Left ventricle myocardium inferior (tissue), 1 donor: ENCODE measurements around the gene TRIP6. TPM values are rescaled to one million over a fixed set of nuclear protein-coding genes. Genes with fewer than 3 reads are reported as not detected.

Source experiments
- DNase-seq: peaks from one replicate; pipeline ENCODE4 v3.0.0-alpha.2; 2020
- H3K27ac ChIP-seq: fragments of 200-600 bp; replicated peaks from 2 replicates; pipeline ENCODE4 v1.8.0; 2021
- H3K27me3 ChIP-seq: fragments of 200-600 bp; 2 replicates; pipeline ENCODE4 v1.8.0; 2021; ENCODE audit warnings: low read depth
- H3K36me3 ChIP-seq: fragments of 200-600 bp; 2 replicates; pipeline ENCODE4 v1.8.0; 2021
- H3K4me1 ChIP-seq: fragments of 200-600 bp; 2 replicates; pipeline ENCODE4 v1.8.0; 2021
- H3K4me3 ChIP-seq: fragments of 200-600 bp; 2 replicates; pipeline ENCODE4 v1.8.0; 2021; ENCODE audit warnings: mild to moderate bottlenecking, moderate library complexity
- H3K9me3 ChIP-seq: fragments of 200-600 bp; replicated peaks from 2 replicates; pipeline ENCODE4 v1.8.0; 2021
- intact Hi-C: fragments of 100-400 bp; cut with micrococcal nuclease; formaldehyde crosslinking; loops from one replicate; pipeline ENCODE4 v1.11.0; 2022
- total RNA-seq: library from RNA; stranded (reverse); fragmentation: NEBNext Ultra II Directional; extraction: Animal tissue kit (Norgen Biotek cat#: 25700); gene quantifications from one replicate; pipeline ENCODE4 v1.2.1, GENCODE V29; 2021
- TF ChIP-seq, protein P1 (sequence below): fragments of 200-600 bp; IDR thresholded peaks from 2 replicates; pipeline ENCODE4 v1.8.0; 2021; ENCODE audit warnings: antibody characterized with exemption, mild to moderate bottlenecking, borderline replicate concordance
- donor health status: DM: no; HTN: yes; CAD: no; lungs with severe emphysema.

Gene TRIP6
- total RNA-seq, 1 donor from 2014 or later: 11.7 TPM

DNA sequence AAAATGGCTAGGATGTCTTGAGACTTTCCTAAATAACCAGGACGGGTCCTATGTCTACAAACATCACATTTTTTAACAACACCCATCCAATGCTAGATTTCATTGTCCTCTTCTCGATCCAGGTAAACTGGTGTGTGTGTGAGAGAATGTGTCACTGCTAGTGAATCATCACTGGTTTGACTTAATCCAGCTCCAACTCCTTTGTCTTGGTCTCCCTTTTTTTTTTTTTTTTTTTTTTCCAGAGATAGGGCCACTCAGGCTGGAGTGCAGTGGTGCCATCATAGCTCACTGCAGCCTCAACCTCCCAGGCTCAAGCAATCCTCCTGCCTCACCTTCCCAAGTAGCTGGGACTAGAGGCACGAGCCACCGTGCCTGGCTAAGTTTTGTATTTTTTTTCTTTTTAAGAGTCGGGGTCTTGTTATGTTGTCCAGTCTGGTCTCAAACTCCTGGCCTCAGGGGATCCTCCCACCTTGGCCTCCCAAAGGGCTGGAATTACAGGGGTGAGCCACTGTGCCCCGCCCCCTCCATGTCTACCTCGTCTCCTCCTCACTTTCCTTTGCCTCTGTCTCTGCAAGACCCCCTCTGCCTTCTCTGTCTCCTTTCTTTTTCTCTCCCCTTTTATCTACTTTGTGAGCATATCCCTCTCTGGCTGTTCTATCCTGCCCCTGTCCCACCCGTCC lies 24.5 kb downstream of the TRIP6 start:
- intact Hi-C loops: no loop called here
- H3K4me1 ChIP-seq: peaks cover 68% of the 10 kb centered on the region
- no peak for DNase-seq
- no peak overlapping the region for H3K27ac ChIP-seq
- no peaks in the 10 kb centered on the region for H3K9me3 ChIP-seq
- peaks cover 45% of the 10 kb centered on the region for H3K27me3 ChIP-seq
- H3K36me3 ChIP-seq: peaks cover 21% of the 10 kb centered on the region
- H3K4me3 ChIP-seq: no peak overlapping the region
- TF ChIP-seq, protein P1, sequence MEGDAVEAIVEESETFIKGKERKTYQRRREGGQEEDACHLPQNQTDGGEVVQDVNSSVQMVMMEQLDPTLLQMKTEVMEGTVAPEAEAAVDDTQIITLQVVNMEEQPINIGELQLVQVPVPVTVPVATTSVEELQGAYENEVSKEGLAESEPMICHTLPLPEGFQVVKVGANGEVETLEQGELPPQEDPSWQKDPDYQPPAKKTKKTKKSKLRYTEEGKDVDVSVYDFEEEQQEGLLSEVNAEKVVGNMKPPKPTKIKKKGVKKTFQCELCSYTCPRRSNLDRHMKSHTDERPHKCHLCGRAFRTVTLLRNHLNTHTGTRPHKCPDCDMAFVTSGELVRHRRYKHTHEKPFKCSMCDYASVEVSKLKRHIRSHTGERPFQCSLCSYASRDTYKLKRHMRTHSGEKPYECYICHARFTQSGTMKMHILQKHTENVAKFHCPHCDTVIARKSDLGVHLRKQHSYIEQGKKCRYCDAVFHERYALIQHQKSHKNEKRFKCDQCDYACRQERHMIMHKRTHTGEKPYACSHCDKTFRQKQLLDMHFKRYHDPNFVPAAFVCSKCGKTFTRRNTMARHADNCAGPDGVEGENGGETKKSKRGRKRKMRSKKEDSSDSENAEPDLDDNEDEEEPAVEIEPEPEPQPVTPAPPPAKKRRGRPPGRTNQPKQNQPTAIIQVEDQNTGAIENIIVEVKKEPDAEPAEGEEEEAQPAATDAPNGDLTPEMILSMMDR: no peak

DNA sequence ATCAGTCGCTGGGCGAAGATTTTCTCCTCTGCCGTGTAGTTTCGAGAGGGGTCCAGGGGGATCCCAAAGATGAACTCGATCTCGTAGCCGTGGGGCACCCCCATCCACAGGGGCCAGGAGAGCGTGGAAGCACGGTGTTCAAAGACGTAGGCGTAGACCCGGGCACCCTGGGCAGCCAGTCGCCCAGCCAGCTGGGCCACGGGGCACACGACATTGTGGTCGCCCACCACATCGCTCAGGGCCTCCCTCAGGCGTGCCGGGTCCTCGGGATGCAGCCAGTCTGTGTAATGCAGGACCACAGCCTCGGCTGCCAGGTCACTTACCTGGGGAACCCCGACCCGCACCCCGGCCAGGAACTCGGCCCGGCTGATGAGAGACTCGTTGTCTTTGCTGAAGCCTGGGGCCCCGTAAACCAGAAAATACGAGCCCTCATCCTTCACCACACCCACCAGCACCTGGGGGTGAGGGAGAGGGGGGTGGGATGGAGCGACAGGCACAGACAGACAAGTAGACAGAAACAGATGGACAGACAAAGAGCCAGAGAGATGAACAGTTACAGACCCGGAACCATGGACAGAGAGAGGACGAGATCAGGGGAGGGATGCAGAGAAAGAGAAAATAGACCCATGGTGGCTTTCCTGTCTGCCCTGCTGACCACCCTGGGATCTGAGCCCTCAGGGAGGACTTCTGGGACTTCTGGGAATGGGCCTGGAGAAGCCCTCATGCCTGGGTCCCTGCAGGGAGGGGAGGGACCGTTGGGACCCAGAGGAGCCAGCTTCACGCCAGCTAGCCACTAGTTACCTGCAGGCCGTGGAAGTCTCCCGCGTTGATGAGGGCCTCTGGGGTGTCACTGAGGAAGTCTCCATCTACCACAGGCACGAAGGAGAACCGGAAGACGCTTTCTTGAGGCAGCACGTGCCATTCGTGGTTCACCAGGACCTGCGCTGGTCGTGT lies 25.5 kb downstream of the TRIP6 start:
- Histone ChIP-seq H3K9me3 (no peaks in the 10 kb centered on the region), H3K27me3 (peaks cover 54% of the 10 kb centered on the region), H3K4me3 (no peak overlapping the region), H3K4me1 (peaks cover 65% of the 10 kb centered on the region), H3K36me3 (peaks cover 11% of the 10 kb centered on the region), H3K27ac (no peak overlapping the region)
- TF ChIP-seq, protein P1: no peak
- intact Hi-C loops: no loop called here
- DNase-seq: no peak

DNA sequence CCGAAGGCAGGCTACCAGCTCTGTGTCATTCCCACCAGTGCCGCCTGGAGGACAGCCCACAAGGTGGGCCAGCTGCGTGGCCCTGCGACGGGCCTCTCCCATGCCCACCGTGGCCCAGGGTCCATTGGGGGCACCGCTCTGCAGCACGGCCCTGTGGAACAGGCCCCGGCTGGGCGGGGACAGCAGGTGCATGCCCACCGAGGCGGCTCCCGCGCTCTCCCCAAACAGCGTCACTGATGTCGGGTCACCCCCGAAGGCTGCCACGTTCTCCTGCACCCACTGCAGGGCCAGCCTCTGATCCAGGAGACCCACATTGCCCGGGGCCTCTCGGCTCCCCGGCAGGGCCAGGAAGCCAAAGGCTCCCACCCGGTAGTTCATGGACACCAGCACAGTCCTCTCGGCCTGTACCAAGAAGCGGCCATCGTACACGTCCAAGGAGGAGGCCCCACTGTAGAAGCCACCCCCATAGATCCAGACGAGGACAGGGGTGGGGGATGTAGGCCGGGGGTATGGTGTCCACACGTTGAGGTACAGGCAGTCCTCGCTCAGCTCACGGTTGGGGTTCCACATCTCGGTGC lies 26.2 kb downstream of the TRIP6 start:
- intact Hi-C loops: no loop called here
- no peak overlapping the region for H3K4me3 ChIP-seq
- H3K9me3 ChIP-seq: no peaks in the 10 kb centered on the region
- no peak for DNase-seq
- TF ChIP-seq, protein P1: no peak
- H3K4me1 ChIP-seq: peaks cover 58% of the 10 kb centered on the region
- H3K36me3 ChIP-seq: peaks cover 4% of the 10 kb centered on the region
- peaks cover 62% of the 10 kb centered on the region for H3K27me3 ChIP-seq
- no peak overlapping the region for H3K27ac ChIP-seq

- Histone ChIP-seq H3K4me3 (peak overlapping the region; percentile 65), H3K36me3 (no peaks in the 10 kb centered on the region), H3K9me3 (no peaks in the 10 kb centered on the region), H3K27ac (no peak overlapping the region), H3K27me3 (peaks cover 69% of the 10 kb centered on the region), H3K4me1 (peaks cover 51% of the 10 kb centered on the region)
- TF ChIP-seq, protein P1: no peak
- DNase-seq: no peak
- intact Hi-C loops: no loop called here
Measured at GRCh38 chr7:100893910-100894721, 26.9 kb downstream of the TRIP6 start.
